ENCODE data around the gene MAPK13. TPM values are rescaled to one million over a fixed set of nuclear protein-coding genes. Genes with fewer than 3 reads are reported as not detected.
"Not testable (repeated sequence)": the region's sequence is repeated elsewhere in the genome, so short reads cannot be mapped to it uniquely, and the experiment has no call there.

The MAPK13 gene
- 1 to 10 TPM; 1.4 to 7.2 TPM for total RNA-seq

- Histone ChIP-seq H3K27ac (no peak within 1 kb of the TSS), H3K9me3 (no peaks in the 10 kb centered on the region), H3K4me1 (peaks cover 0 to 18% of the 10 kb centered on the region in 2 donors), H3K36me3 (no peaks in the 10 kb centered on the region), H3K4me3 (peak within 1 kb of the TSS; percentile 34 to 52), H3K27me3 (no peaks in the 10 kb centered on the region)
- TF ChIP-seq CTCF (IDR thresholded peaks at IDR 0.05) = no peak
- no peak for DNase-seq (ENCODE audit: low spot score)
These were observed at the start of gene MAPK13 for GRCh38 chr6:36129941-36130666. Gene MAPK13 (plus strand): TSS chr6:36130513. CDS start chr6:36130583, 70 bp downstream.

- no peak overlapping the region for H3K4me3 ChIP-seq
- no peak overlapping the region for H3K27ac ChIP-seq
- TF ChIP-seq CTCF (IDR thresholded peaks at IDR 0.05) = no peak
- no peaks in the 10 kb centered on the region for H3K9me3 ChIP-seq
- peaks cover 48% of the 10 kb centered on the region for H3K36me3 ChIP-seq
- no peaks in the 10 kb centered on the region for H3K27me3 ChIP-seq
- H3K4me1 ChIP-seq = no peaks in the 10 kb centered on the region
- DNase-seq (ENCODE audit: low spot score) = no peak
These were observed 48.0 kb upstream of the MAPK13 start for GRCh38 chr6:36082318-36082717.

GRCh38 chr6:36083446-36083845 is 46.9 kb upstream of the MAPK13 start:
- H3K36me3 ChIP-seq = peaks cover 39% of the 10 kb centered on the region
- no peaks in the 10 kb centered on the region for H3K9me3 ChIP-seq
- no peak for DNase-seq (ENCODE audit: low spot score)
- H3K4me3 ChIP-seq = no peak overlapping the region
- no peak overlapping the region for H3K27ac ChIP-seq
- no peaks in the 10 kb centered on the region for H3K27me3 ChIP-seq
- no peaks in the 10 kb centered on the region for H3K4me1 ChIP-seq
- TF ChIP-seq CTCF (IDR thresholded peaks at IDR 0.05) = no peak

GRCh38 chr6:36088204-36088603 is 42.1 kb upstream of the MAPK13 start:
- not testable (repeated sequence) for H3K9me3 ChIP-seq; H3K4me1 ChIP-seq; H3K4me3 ChIP-seq; H3K27ac ChIP-seq; H3K27me3 ChIP-seq; DNase-seq (ENCODE audit: low spot score)
- H3K36me3 ChIP-seq = peaks cover 21% of the 10 kb centered on the region

- Histone ChIP-seq H3K4me1 (no peaks in the 10 kb centered on the region), H3K27ac (no peak overlapping the region), H3K9me3 (no peaks in the 10 kb centered on the region), H3K27me3 (no peaks in the 10 kb centered on the region), H3K36me3 (peaks cover 13% of the 10 kb centered on the region), H3K4me3 (no peak overlapping the region)
- TF ChIP-seq CTCF (IDR thresholded peaks at IDR 0.05) = no peak
- no peak for DNase-seq (ENCODE audit: low spot score)
These were observed 41.3 kb upstream of the MAPK13 start for GRCh38 chr6:36089048-36089447.

GRCh38 chr6:36094238-36094637 is 36.1 kb upstream of the MAPK13 start:
- peaks cover 0 to 19% of the 10 kb centered on the region in 2 donors for H3K4me1 ChIP-seq
- no peaks in the 10 kb centered on the region for H3K9me3 ChIP-seq
- H3K4me3 ChIP-seq = no peak overlapping the region
- H3K27ac ChIP-seq = no peak overlapping the region
- H3K27me3 ChIP-seq = no peaks in the 10 kb centered on the region
- H3K36me3 ChIP-seq = peaks cover 9% of the 10 kb centered on the region
- no peak for TF ChIP-seq CTCF (IDR thresholded peaks at IDR 0.05)
- no peak for DNase-seq (ENCODE audit: low spot score)

Measured in right atrium auricular region (tissue), 2 donors.